ENCODE measurements around the gene GPR15LG.

The GPR15LG gene

GRCh38 chr10:84205049-84205852 is 31.6 kb downstream of the GPR15LG start:
- no peaks in the 10 kb centered on the region for H3F3A ChIP-seq (ENCODE audit: insufficient read depth, low read length)
- no peak overlapping the region for H3K9ac ChIP-seq (ENCODE audit: low read length)
- no peak overlapping the region for H3K4me3 ChIP-seq (ENCODE audit: low read depth, low read length, poor library complexity, severe bottlenecking)
- no peaks in the 10 kb centered on the region for H3K36me3 ChIP-seq (ENCODE audit: insufficient read depth, low read length)
- no peaks in the 10 kb centered on the region for H3K27me3 ChIP-seq (ENCODE audit: insufficient read depth, low read length)
- TF ChIP-seq, protein P1, sequence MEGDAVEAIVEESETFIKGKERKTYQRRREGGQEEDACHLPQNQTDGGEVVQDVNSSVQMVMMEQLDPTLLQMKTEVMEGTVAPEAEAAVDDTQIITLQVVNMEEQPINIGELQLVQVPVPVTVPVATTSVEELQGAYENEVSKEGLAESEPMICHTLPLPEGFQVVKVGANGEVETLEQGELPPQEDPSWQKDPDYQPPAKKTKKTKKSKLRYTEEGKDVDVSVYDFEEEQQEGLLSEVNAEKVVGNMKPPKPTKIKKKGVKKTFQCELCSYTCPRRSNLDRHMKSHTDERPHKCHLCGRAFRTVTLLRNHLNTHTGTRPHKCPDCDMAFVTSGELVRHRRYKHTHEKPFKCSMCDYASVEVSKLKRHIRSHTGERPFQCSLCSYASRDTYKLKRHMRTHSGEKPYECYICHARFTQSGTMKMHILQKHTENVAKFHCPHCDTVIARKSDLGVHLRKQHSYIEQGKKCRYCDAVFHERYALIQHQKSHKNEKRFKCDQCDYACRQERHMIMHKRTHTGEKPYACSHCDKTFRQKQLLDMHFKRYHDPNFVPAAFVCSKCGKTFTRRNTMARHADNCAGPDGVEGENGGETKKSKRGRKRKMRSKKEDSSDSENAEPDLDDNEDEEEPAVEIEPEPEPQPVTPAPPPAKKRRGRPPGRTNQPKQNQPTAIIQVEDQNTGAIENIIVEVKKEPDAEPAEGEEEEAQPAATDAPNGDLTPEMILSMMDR (IDR thresholded peaks at IDR 0.05; ENCODE audit: low read length) = peak; percentile 93
- TF ChIP-seq EZH2 (IDR thresholded peaks at IDR 0.05; ENCODE audit: borderline replicate concordance, low read length) = no peak
- no peaks in the 10 kb centered on the region for H4K20me1 ChIP-seq (ENCODE audit: insufficient read depth, low read length)
- no peak overlapping the region for H3K4me2 ChIP-seq (ENCODE audit: low read length)
- H3K9me2 ChIP-seq (ENCODE audit: low read depth, low read length) = no peaks in the 10 kb centered on the region
- no peak overlapping the region for H2AFZ ChIP-seq (ENCODE audit: low read length)
- no peaks in the 10 kb centered on the region for H3K9me3 ChIP-seq (ENCODE audit: low read length)
- H3K4me1 ChIP-seq (ENCODE audit: insufficient read depth, low read length, severe bottlenecking) = no peaks in the 10 kb centered on the region
- H3K79me2 ChIP-seq (ENCODE audit: insufficient read depth, low read length) = no peaks in the 10 kb centered on the region
- H3K27ac ChIP-seq (ENCODE audit: low read depth, low read length, poor library complexity, severe bottlenecking) = no peak overlapping the region

DNA sequence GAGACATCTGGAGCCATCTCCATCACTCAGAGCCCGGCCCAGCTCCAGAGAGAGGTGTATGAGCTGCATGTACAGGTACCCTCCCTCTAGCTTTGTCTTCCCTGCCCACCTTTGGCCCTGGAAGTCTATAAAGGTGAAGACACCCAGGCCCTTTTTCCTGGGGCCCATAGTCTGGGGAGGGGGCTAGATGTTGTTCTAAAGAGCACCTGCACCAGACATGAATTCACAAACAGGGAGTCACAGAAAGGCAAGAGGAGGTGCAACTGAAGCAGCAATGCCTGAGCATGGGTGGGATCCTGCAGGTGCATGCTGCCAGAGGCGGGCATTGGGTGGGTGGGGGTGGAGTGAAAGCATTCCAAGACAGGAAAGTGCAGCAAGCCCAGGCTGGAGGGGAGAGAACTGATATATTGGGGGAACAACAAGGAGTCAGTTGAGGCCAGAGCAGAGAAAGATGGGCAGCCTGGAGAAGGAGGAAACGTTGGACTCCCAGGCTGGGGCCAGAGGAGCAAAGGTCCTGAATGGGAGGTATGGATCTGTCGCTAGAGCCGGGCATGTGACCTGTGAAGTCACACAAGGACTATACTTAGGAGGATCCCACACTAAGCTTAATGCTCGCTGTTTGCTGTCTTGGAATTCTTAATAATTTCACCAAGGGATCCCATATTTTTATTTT is 32.4 kb downstream of the GPR15LG start:
- Histone ChIP-seq H3K9me3 (ENCODE audit: low read length) (no peaks in the 10 kb centered on the region), H3K4me1 (ENCODE audit: insufficient read depth, low read length, severe bottlenecking) (no peaks in the 10 kb centered on the region), H3K36me3 (ENCODE audit: insufficient read depth, low read length) (no peaks in the 10 kb centered on the region), H3K9me2 (ENCODE audit: low read depth, low read length) (no peaks in the 10 kb centered on the region), H3K79me2 (ENCODE audit: insufficient read depth, low read length) (no peaks in the 10 kb centered on the region), H2AFZ (ENCODE audit: low read length) (no peak overlapping the region), H3K27ac (ENCODE audit: low read depth, low read length, poor library complexity, severe bottlenecking) (no peak overlapping the region), H3K27me3 (ENCODE audit: insufficient read depth, low read length) (no peaks in the 10 kb centered on the region), H3K4me2 (ENCODE audit: low read length) (no peak overlapping the region), H4K20me1 (ENCODE audit: insufficient read depth, low read length) (no peaks in the 10 kb centered on the region), H3F3A (ENCODE audit: insufficient read depth, low read length) (no peaks in the 10 kb centered on the region), H3K9ac (ENCODE audit: low read length) (no peak overlapping the region), H3K4me3 (ENCODE audit: low read depth, low read length, poor library complexity, severe bottlenecking) (no peak overlapping the region)
- TF ChIP-seq, protein P1 (IDR thresholded peaks at IDR 0.05; ENCODE audit: low read length) = no peak
- TF ChIP-seq EZH2 (IDR thresholded peaks at IDR 0.05; ENCODE audit: borderline replicate concordance, low read length) = no peak

GRCh38 chr10:84208023-84208422 is 34.4 kb downstream of the GPR15LG start:
- H3K4me2 ChIP-seq (ENCODE audit: low read length) = no peak overlapping the region
- H3K9ac ChIP-seq (ENCODE audit: low read length) = no peak overlapping the region
- peaks cover 3% of the 10 kb centered on the region; the same call in 1 of the 2 replicates for H3K27me3 ChIP-seq (ENCODE audit: insufficient read depth, low read length)
- H4K20me1 ChIP-seq (ENCODE audit: insufficient read depth, low read length) = no peaks in the 10 kb centered on the region
- H3K36me3 ChIP-seq (ENCODE audit: insufficient read depth, low read length) = no peaks in the 10 kb centered on the region
- H3K4me1 ChIP-seq (ENCODE audit: insufficient read depth, low read length, severe bottlenecking) = no peaks in the 10 kb centered on the region
- H3K4me3 ChIP-seq (ENCODE audit: low read depth, low read length, poor library complexity, severe bottlenecking) = no peak overlapping the region
- no peaks in the 10 kb centered on the region for H3K9me3 ChIP-seq (ENCODE audit: low read length)
- H2AFZ ChIP-seq (ENCODE audit: low read length) = no peak overlapping the region
- no peaks in the 10 kb centered on the region for H3K79me2 ChIP-seq (ENCODE audit: insufficient read depth, low read length)
- TF ChIP-seq, protein P1 (IDR thresholded peaks at IDR 0.05; ENCODE audit: low read length) = no peak
- TF ChIP-seq EZH2 (IDR thresholded peaks at IDR 0.05; ENCODE audit: borderline replicate concordance, low read length) = no peak
- H3F3A ChIP-seq (ENCODE audit: insufficient read depth, low read length) = no peaks in the 10 kb centered on the region
- no peak overlapping the region for H3K27ac ChIP-seq (ENCODE audit: low read depth, low read length, poor library complexity, severe bottlenecking)
- no peaks in the 10 kb centered on the region for H3K9me2 ChIP-seq (ENCODE audit: low read depth, low read length)
